ENCODE results near the gene EXOC2. TPM values are rescaled to one million over a fixed set of nuclear protein-coding genes. Genes with fewer than 3 reads are reported as not detected.

Gene EXOC2
- total RNA-seq, 1 donor from 2014 or later = 35.3 TPM

DNA sequence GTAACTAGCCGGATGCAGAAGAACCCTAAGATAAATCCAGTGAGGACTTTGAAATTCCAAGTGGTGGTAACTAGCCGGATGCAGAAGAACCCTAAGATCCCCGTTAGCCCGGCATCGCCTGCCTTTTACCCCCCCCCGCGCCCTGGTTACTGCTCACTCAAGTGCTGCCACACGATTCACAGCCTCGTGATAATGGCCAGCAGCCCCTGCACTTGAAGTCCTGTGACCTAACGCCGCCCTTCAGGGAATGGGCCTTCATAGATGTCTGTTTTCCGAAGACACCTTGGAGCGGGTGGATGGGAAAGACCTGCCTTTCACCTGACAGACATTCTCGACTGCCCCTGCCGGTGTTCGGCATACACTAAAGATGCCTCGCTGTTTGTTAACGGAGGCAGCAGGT is 163.9 kb downstream of the EXOC2 start:
- TF ChIP-seq, protein P1, sequence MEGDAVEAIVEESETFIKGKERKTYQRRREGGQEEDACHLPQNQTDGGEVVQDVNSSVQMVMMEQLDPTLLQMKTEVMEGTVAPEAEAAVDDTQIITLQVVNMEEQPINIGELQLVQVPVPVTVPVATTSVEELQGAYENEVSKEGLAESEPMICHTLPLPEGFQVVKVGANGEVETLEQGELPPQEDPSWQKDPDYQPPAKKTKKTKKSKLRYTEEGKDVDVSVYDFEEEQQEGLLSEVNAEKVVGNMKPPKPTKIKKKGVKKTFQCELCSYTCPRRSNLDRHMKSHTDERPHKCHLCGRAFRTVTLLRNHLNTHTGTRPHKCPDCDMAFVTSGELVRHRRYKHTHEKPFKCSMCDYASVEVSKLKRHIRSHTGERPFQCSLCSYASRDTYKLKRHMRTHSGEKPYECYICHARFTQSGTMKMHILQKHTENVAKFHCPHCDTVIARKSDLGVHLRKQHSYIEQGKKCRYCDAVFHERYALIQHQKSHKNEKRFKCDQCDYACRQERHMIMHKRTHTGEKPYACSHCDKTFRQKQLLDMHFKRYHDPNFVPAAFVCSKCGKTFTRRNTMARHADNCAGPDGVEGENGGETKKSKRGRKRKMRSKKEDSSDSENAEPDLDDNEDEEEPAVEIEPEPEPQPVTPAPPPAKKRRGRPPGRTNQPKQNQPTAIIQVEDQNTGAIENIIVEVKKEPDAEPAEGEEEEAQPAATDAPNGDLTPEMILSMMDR (IDR thresholded peaks at IDR 0.05; ENCODE audit: insufficient read depth, low read length, poor library complexity, severe bottlenecking) = no peak
- Histone ChIP-seq H3K27me3 (ENCODE audit: control insufficient read depth, insufficient read depth, low read length) (no peaks in the 10 kb centered on the region), H3K4me3 (ENCODE audit: low read depth, low read length) (no peak overlapping the region), H3K36me3 (ENCODE audit: control insufficient read depth, insufficient read depth, low read length) (no peaks in the 10 kb centered on the region)
- DNase-seq (ENCODE audit: low read depth) = no peak

DNA sequence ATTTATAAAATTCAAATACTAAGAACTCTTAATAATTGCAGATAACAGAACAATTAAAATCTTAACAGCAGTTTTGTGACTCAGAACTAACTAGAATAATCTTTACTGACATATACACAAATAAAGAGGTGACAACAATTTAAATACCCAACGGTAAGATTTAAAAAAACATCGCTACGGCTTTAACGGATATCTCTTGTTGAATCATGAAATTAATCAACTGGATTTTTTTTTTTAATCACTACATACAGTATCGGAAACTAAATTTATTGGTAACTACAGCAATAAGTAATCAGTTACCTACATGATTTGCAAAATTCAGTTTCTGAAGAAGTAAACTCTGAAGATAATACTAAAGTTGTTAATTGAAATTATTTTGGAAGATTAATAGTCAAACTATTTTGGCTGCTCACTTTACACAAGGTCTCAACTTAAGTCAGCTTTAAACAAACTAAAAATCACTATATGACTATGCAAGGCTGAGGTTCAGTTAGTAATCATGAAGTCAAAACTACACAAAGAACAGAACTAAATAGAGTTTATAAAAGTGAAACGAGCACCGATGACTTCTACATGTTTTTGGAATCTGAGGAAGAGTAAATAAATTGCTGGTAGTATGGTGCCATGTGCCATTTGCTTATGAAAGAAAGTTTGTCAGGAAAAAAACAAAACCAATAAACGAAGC is 164.8 kb downstream of the EXOC2 start:
- no peak for DNase-seq (ENCODE audit: low read depth)
- Histone ChIP-seq H3K4me3 (ENCODE audit: low read depth, low read length) (no peak overlapping the region), H3K27me3 (ENCODE audit: control insufficient read depth, insufficient read depth, low read length) (no peaks in the 10 kb centered on the region), H3K36me3 (ENCODE audit: control insufficient read depth, insufficient read depth, low read length) (no peaks in the 10 kb centered on the region)
- TF ChIP-seq, protein P1 (IDR thresholded peaks at IDR 0.05; ENCODE audit: insufficient read depth, low read length, poor library complexity, severe bottlenecking) = no peak

DNA sequence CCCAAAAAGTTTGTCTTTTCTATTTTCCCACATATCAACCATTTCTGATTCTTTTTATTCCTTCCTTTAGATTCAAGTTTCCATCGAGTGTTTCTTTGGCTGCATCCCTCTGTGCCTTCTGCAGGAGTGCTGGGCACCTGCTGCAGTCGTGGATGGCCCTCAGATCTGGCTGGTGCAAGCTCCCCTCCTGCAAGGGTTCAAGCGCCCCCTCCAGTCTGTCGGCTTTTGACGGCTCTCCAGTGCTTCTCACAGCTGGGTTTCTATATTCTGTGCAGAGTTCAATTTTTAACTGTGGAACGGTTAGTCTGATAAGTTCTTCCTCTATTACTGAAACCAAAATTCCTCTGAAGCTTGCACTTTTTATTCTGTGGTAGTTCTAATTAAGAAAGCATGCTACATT is 168.1 kb downstream of the EXOC2 start:
- Histone ChIP-seq H3K36me3 (ENCODE audit: control insufficient read depth, insufficient read depth, low read length) (peaks cover 2% of the 10 kb centered on the region), H3K4me3 (ENCODE audit: low read depth, low read length) (no peak overlapping the region), H3K27me3 (ENCODE audit: control insufficient read depth, insufficient read depth, low read length) (no peaks in the 10 kb centered on the region)
- TF ChIP-seq, protein P1 (IDR thresholded peaks at IDR 0.05; ENCODE audit: insufficient read depth, low read length, poor library complexity, severe bottlenecking) = no peak
- DNase-seq (ENCODE audit: low read depth) = no peak

DNA sequence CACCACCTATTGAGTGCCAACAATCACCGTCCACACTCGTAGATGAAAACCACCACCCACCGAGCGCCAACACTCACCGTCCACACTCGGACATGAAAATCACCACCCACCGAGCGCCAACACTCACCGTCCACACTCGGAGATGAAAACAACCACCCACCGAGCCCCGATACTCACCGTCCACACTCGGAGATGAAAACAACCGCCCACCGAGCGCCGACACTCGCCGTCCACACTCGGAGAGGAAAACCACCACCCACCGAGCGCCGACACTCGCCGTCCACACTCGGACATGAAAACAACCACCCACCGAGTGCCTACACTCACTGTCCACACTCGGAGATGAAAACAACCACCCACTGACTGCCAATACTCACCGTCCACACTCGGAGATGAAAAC is 172.1 kb downstream of the EXOC2 start:
- TF ChIP-seq, protein P1 (IDR thresholded peaks at IDR 0.05; ENCODE audit: insufficient read depth, low read length, poor library complexity, severe bottlenecking) = no peak

DNA sequence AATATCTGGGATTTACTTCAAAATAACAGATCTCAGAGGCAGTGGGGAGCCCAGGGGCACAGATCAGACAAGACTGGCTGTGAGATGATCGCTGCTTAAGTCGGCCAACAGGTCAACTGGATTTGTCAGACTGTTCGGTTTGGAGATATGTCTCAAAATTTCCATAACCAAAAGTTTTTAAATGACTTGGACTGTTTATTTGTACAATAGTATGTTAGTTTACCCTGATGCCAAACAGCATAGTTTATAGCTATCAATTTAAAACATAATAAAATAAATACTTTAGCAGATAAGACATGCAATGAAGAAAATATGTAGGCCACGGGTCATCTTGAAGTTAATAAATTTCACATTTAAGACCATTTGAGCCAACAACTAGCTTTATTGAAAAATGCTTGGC is 174.7 kb downstream of the EXOC2 start:
- H3K4me3 ChIP-seq (ENCODE audit: low read depth, low read length) = no peak overlapping the region
- H3K36me3 ChIP-seq (ENCODE audit: control insufficient read depth, insufficient read depth, low read length) = peaks cover 2% of the 10 kb centered on the region
- DNase-seq (ENCODE audit: low read depth) = no peak
- no peaks in the 10 kb centered on the region for H3K27me3 ChIP-seq (ENCODE audit: control insufficient read depth, insufficient read depth, low read length)
- TF ChIP-seq, protein P1 (IDR thresholded peaks at IDR 0.05; ENCODE audit: insufficient read depth, low read length, poor library complexity, severe bottlenecking) = no peak

More for the DNA sequence above, 172.1 kb downstream of the EXOC2 start:
- Histone ChIP-seq H3K4me3 (ENCODE audit: low read depth, low read length) (no peak overlapping the region), H3K36me3 (ENCODE audit: control insufficient read depth, insufficient read depth, low read length) (peaks cover 2% of the 10 kb centered on the region), H3K27me3 (ENCODE audit: control insufficient read depth, insufficient read depth, low read length) (no peaks in the 10 kb centered on the region)
- no peak for DNase-seq (ENCODE audit: low read depth)

DNA sequence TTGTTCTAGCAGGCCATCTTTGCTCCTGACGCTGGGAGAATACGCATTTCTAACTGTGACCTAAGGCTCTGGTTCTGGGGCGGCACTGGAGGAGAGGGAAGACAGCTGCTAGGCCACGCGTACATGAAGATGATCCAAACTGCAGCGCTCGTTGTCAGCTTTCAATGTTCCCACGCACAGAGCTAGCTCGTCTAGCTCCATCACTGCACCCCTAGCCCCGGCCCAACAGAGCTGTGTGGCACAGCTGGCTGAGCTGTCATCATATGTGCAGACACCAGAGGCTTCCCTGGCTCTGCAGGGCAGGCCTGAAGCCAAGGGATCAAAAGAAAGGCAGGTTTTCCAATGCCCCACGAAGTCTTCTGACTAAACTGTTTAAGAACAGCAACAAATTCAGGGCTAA is 176.7 kb downstream of the EXOC2 start:
- no peaks in the 10 kb centered on the region for H3K27me3 ChIP-seq (ENCODE audit: control insufficient read depth, insufficient read depth, low read length)
- TF ChIP-seq, protein P1 (IDR thresholded peaks at IDR 0.05; ENCODE audit: insufficient read depth, low read length, poor library complexity, severe bottlenecking) = no peak
- no peak for DNase-seq (ENCODE audit: low read depth)
- no peaks in the 10 kb centered on the region for H3K36me3 ChIP-seq (ENCODE audit: control insufficient read depth, insufficient read depth, low read length)
- H3K4me3 ChIP-seq (ENCODE audit: low read depth, low read length) = no peak overlapping the region

Measured in kidney epithelial cell (primary cell).